ENCODE data around the gene SLC32A1.

SLC32A1 gene

GRCh38 chr20:38754924-38755323 is 30.6 kb downstream of the SLC32A1 start:
- no peak for DNase-seq (ENCODE audit: low spot score)

- no peak for DNase-seq (ENCODE audit: low spot score)
Observed at GRCh38 chr20:38755324-38755910, 31.1 kb downstream of the SLC32A1 start.

GRCh38 chr20:38757145-38757775 is 33.0 kb downstream of the SLC32A1 start:
- no peak for DNase-seq (ENCODE audit: low spot score)

GRCh38 chr20:38759106-38759505 is 34.8 kb downstream of the SLC32A1 start:
- DNase-seq (ENCODE audit: low spot score), result no peak

GRCh38 chr20:38760978-38761377 is 36.7 kb downstream of the SLC32A1 start:
- DNase-seq (ENCODE audit: low spot score), result no peak

GRCh38 chr20:38762174-38762573 is 37.9 kb downstream of the SLC32A1 start:
- DNase-seq (ENCODE audit: low spot score), result no peak

GRCh38 chr20:38763616-38764015 is 39.3 kb downstream of the SLC32A1 start:
- no peak for DNase-seq (ENCODE audit: low spot score)

GRCh38 chr20:38764567-38765318 is 40.5 kb downstream of the SLC32A1 start:
- DNase-seq (ENCODE audit: low spot score), result peak; percentile 86

GRCh38 chr20:38766071-38766470 is 41.8 kb downstream of the SLC32A1 start:
- DNase-seq (ENCODE audit: low spot score), result no peak

- no peak for DNase-seq (ENCODE audit: low spot score)
Observed at GRCh38 chr20:38769376-38770295, 45.4 kb downstream of the SLC32A1 start.

GRCh38 chr20:38770546-38770945 is 46.3 kb downstream of the SLC32A1 start:
- DNase-seq (ENCODE audit: low spot score), result no peak

GRCh38 chr20:38770970-38771369 is 46.7 kb downstream of the SLC32A1 start:
- no peak for DNase-seq (ENCODE audit: low spot score)

GRCh38 chr20:38771621-38772020 is 47.3 kb downstream of the SLC32A1 start:
- DNase-seq (ENCODE audit: low spot score), result no peak

GRCh38 chr20:38774167-38774566 is 49.9 kb downstream of the SLC32A1 start:
- DNase-seq (ENCODE audit: low spot score), result no peak

GRCh38 chr20:38776363-38776762 is 52.1 kb downstream of the SLC32A1 start:
- DNase-seq (ENCODE audit: low spot score), result no peak

Measured in LoVo (cell line).